IMR-90 (cell line): Measurements from ENCODE around the gene RPS5. TPM values are rescaled to one million over a fixed set of nuclear protein-coding genes. Genes with fewer than 3 reads are reported as not detected.

Source experiments
- ATAC-seq: fragments of 200-7000 bp; cut with Tn5 transposase; 2 replicates; pipeline ENCODE4 v1.9.1; 2020; ENCODE audit warnings: low read depth, mild to moderate bottlenecking, moderate library complexity
- BruUV-seq: library from RNA; stranded (reverse); fragments of 400-500 nt; replicated peaks from 2 replicates; lab custom pipeline; 2021; lab: Mats Ljungman, UMichigan
- CTCF ChIA-PET: fragments of 300-600 bp; formaldehyde crosslinking; extraction: SDS; loops from one replicate; lab custom pipeline; 2021; ENCODE audit warnings: antibody characterized with exemption; lab: Yijun Ruan, JAX
- POLR2A ChIA-PET: fragments of 300-600 bp; sonication (Branson Sonifier 250); formaldehyde crosslinking; loops from one replicate; lab custom pipeline; 2022; ENCODE audit warnings: antibody characterized with exemption; ENCODE audit not compliant: unreplicated experiment; lab: Charles Lee
- DNase-seq: peaks from one replicate; pipeline ENCODE4 v3.0.0; 2013
- H2AFZ ChIP-seq: replicated peaks from 2 replicates; pipeline ENCODE3; 2013; ENCODE audit warnings: low read length, mild to moderate bottlenecking; ENCODE audit not compliant: poor library complexity
- H2AK5ac ChIP-seq: 2 replicates; pipeline ENCODE4 v1.6.1; 2013; ENCODE audit warnings: low read depth, low read length, inconsistent platforms
- H2AK9ac ChIP-seq: replicated peaks from 2 replicates; pipeline ENCODE3; 2013; ENCODE audit warnings: mild to moderate bottlenecking, low read depth, low read length, moderate library complexity; ENCODE audit not compliant: poor library complexity
- H2BK120ac ChIP-seq: 2 replicates; pipeline ENCODE4 v1.6.1; 2013; ENCODE audit warnings: low read depth, low read length, inconsistent platforms
- H2BK15ac ChIP-seq: 3 replicates; pipeline ENCODE4 v1.6.1; 2013; ENCODE audit warnings: low read depth, low read length, inconsistent platforms
- H2BK20ac ChIP-seq: 2 replicates; pipeline ENCODE4 v1.6.1; 2013; ENCODE audit warnings: low read depth, mild to moderate bottlenecking, inconsistent platforms, low read length, moderate library complexity
- H2BK5ac ChIP-seq: 2 replicates; pipeline ENCODE4 v1.6.1; 2013; ENCODE audit warnings: mild to moderate bottlenecking, low read depth, low read length, inconsistent platforms; ENCODE audit not compliant: poor library complexity, severe bottlenecking
- H3K14ac ChIP-seq: replicated peaks from 2 replicates; pipeline ENCODE4 v1.6.1; 2013; ENCODE audit warnings: low read depth, low read length, inconsistent platforms
- H3K18ac ChIP-seq: 2 replicates; pipeline ENCODE4 v1.6.1; 2013; ENCODE audit warnings: low read depth, low read length, control low read depth
- H3K23ac ChIP-seq: 2 replicates; pipeline ENCODE4 v1.6.1; 2013; ENCODE audit warnings: low read depth, low read length, inconsistent platforms
- H3K27ac ChIP-seq: 2 replicates; pipeline ENCODE4 v1.5.1; 2013; ENCODE audit warnings: mild to moderate bottlenecking, control low read depth, low read length; ENCODE audit not compliant: insufficient read depth
- H3K27me3 ChIP-seq: 2 replicates; pipeline ENCODE4 v1.6.1; 2013; ENCODE audit warnings: low read length; ENCODE audit not compliant: control insufficient read depth, insufficient read depth
- H3K36me3 ChIP-seq: 2 replicates; pipeline ENCODE4 v1.6.1; 2013; ENCODE audit warnings: low read length, mixed read lengths; ENCODE audit not compliant: control insufficient read depth, insufficient read depth
- H3K4ac ChIP-seq: 2 replicates; pipeline ENCODE4 v1.6.1; 2013; ENCODE audit warnings: low read depth, low read length, inconsistent platforms
- H3K4me1 ChIP-seq: 2 replicates; pipeline ENCODE4 v1.6.1; 2013; ENCODE audit warnings: low read length, mixed read lengths; ENCODE audit not compliant: control insufficient read depth, insufficient read depth
- H3K4me2 ChIP-seq: 2 replicates; pipeline ENCODE4 v1.6.1; 2013; ENCODE audit warnings: low read depth, mild to moderate bottlenecking, control low read depth, low read length, moderate library complexity
- H3K4me3 ChIP-seq: 2 replicates; pipeline ENCODE4 v1.5.1; 2013; ENCODE audit warnings: low read depth, mild to moderate bottlenecking, control low read depth, low read length, moderate library complexity; ENCODE audit not compliant: insufficient read depth
- H3K56ac ChIP-seq: 2 replicates; pipeline ENCODE4 v1.6.1; 2013; ENCODE audit warnings: low read length, inconsistent platforms; ENCODE audit not compliant: insufficient read depth; ENCODE audit errors: extremely low read depth
- H3K79me1 ChIP-seq, 2 experiments: 2 replicates each; pipeline ENCODE4 v1.6.1; 2013; ENCODE audit warnings: low read length in 2 of 2, inconsistent platforms in 1 of 2, low read depth in 1 of 2
- H3K9ac ChIP-seq: 2 replicates; pipeline ENCODE4 v1.6.1; 2013; ENCODE audit warnings: low read depth, low read length, control low read depth
- H3K9me1 ChIP-seq: 2 replicates; pipeline ENCODE4 v1.6.1; 2013; ENCODE audit warnings: low read length, inconsistent platforms; ENCODE audit not compliant: insufficient read depth
- H3K9me3 ChIP-seq: 2 replicates; pipeline ENCODE4 v1.6.1; 2013; ENCODE audit warnings: low read length; ENCODE audit not compliant: control insufficient read depth, insufficient read depth
- H4K20me1 ChIP-seq: 2 replicates; pipeline ENCODE4 v1.6.1; 2013; ENCODE audit warnings: low read length, inconsistent platforms; ENCODE audit not compliant: insufficient read depth
- H4K5ac ChIP-seq: 2 replicates; pipeline ENCODE4 v1.6.1; 2013; ENCODE audit warnings: mild to moderate bottlenecking, low read depth, low read length, control low read depth
- H4K8ac ChIP-seq, 2 experiments: 2 replicates each; pipeline ENCODE4 v1.6.1; 2013; ENCODE audit warnings: low read depth in 2 of 2, low read length in 2 of 2, control low read depth in 1 of 2, inconsistent platforms in 1 of 2
- H4K91ac ChIP-seq: 2 replicates; pipeline ENCODE4 v1.6.1; 2013; ENCODE audit warnings: low read depth, low read length, inconsistent platforms; ENCODE audit not compliant: insufficient read depth
- BHLHE40 ChIP-seq: fragments of 150-350 bp; IDR thresholded peaks from 2 replicates; pipeline ENCODE4 v1.6.1; 2016; ENCODE audit warnings: mild to moderate bottlenecking, low read depth, low read length
- CEBPB ChIP-seq: IDR thresholded peaks from 2 replicates; pipeline ENCODE4 v1.6.1; 2012; ENCODE audit warnings: low read depth, low read length, improper control_type of control experiment
- CHD1 ChIP-seq: IDR thresholded peaks from 2 replicates; pipeline ENCODE4 v1.6.1; 2012; ENCODE audit warnings: low read depth, low read length, improper control_type of control experiment
- ELK1 ChIP-seq: fragments of 150-350 bp; IDR thresholded peaks from 2 replicates; pipeline ENCODE4 v1.6.1; 2016; ENCODE audit warnings: low read depth, mild to moderate bottlenecking, low read length, moderate library complexity, borderline replicate concordance
- MAZ ChIP-seq: IDR thresholded peaks from 2 replicates; pipeline ENCODE4 v1.6.1; 2012; ENCODE audit warnings: low read depth, mild to moderate bottlenecking, low read length, improper control_type of control experiment, moderate library complexity, borderline replicate concordance
- MXI1 ChIP-seq: IDR thresholded peaks from 2 replicates; pipeline ENCODE4 v1.6.1; 2012; ENCODE audit warnings: low read depth, mild to moderate bottlenecking, low read length, moderate library complexity, borderline replicate concordance
- NFE2L2 ChIP-seq: fragments of 150-350 bp; IDR thresholded peaks from 2 replicates; pipeline ENCODE4 v1.6.1; 2016; ENCODE audit warnings: low read depth, mild to moderate bottlenecking, low read length
- POLR2A ChIP-seq: IDR thresholded peaks from 2 replicates; pipeline ENCODE4 v1.6.1; 2012; ENCODE audit warnings: mild to moderate bottlenecking, low read depth, low read length
- RAD21 ChIP-seq: IDR thresholded peaks from 2 replicates; pipeline ENCODE4 v1.6.1; 2012; ENCODE audit warnings: low read length, improper control_type of control experiment
- RCOR1 ChIP-seq: IDR thresholded peaks from 2 replicates; pipeline ENCODE4 v1.6.1; 2012; ENCODE audit warnings: mild to moderate bottlenecking, low read length, improper control_type of control experiment; ENCODE audit not compliant: insufficient replicate concordance
- RFX5 ChIP-seq: IDR thresholded peaks from 2 replicates; pipeline ENCODE4 v1.8.0; 2012; ENCODE audit warnings: low read depth, mild to moderate bottlenecking, low read length, moderate library complexity
- SMC3 ChIP-seq: fragments of 150-350 bp; IDR thresholded peaks from 2 replicates; pipeline ENCODE4 v1.6.1; 2016; ENCODE audit warnings: low read depth, mild to moderate bottlenecking, antibody characterized with exemption, low read length, moderate library complexity
- WGBS, 2 experiments: methylation state at CpG; one replicate each; pipeline versions ENCODE4 v1.1.5 to v1.1.7; 2013; ENCODE audit warnings: missing lambda C conversion rate in 2 of 2; ENCODE audit not compliant: insufficient read length in 1 of 2; ENCODE audit errors: extremely low coverage in 2 of 2; 5-methylcytosine and 5-hydroxymethylcytosine counted together
- dilution Hi-C: fragments of 300-500 bp; cut with HindIII; formaldehyde crosslinking; loops from one replicate; pipeline ENCODE4 v1.14.3; 2018; ENCODE audit warnings: low sequenced_read_pairs; ENCODE audit not compliant: unreplicated experiment
- in situ Hi-C: fragments of 300-500 bp; cut with MboI; formaldehyde crosslinking; loops from 3 replicates; pipeline ENCODE4 v1.14.3; 2019; ENCODE audit warnings: low sequenced_read_pairs, inconsistent platforms, mixed read lengths
- intact Hi-C: fragments of 100-400 bp; cut with micrococcal nuclease; formaldehyde crosslinking; loops from 2 replicates; pipeline ENCODE4 v1.10.0; 2022
- polyA plus RNA-seq, 3 experiments: library from polyadenylated mRNA; depleted of rRNA; stranded (reverse); fragments of >200 nt; gene quantifications; 2 replicates each; pipeline ENCODE4 v1.2.3, GENCODE V29; 2012; ENCODE audit warnings: low replicate concordance in 1 of 3
- total RNA-seq: library from RNA; depleted of rRNA; stranded (reverse); fragments of >200 nt; gene quantifications from 2 replicates; pipeline ENCODE4 v1.2.3, GENCODE V29; 2012
- TF ChIP-seq, protein P1 (sequence below): fragments of 150-350 bp; IDR thresholded peaks from 2 replicates; pipeline ENCODE4 v1.6.1; 2017; ENCODE audit warnings: mild to moderate bottlenecking, antibody characterized with exemption, low read length, low read depth

Gene RPS5
- total and polyA plus RNA-seq, 2 of the 4 experiments (the other 2 are of a cell fraction), result 3,265 to 5,858 TPM

DNA sequence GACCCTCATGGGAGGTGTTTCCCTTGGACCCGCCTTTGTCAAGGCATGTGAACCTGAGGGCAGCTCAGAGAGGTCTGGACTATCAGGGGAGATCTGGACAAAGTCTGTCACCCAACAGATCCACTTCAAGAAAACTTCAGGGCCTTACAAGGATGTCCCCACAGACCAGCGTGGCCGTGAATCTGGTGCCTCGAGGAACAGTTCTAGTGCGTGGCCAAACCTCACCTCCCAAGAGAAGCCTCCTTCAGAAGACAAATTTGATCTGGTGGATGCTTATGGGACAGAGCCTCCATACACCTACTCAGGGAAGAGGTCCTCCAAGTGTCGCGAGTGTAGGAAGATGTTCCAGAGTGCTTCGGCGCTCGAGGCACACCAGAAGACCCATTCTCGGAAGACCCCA lies 48.7 kb upstream of the RPS5 start:
- ChIA-PET CTCF (no interaction called here), POLR2A (no interaction called here)
- peaks cover 47% of the 10 kb centered on the region for H3K36me3 ChIP-seq
- ATAC-seq (no peak), DNase-seq (no peak)
- H3K9ac ChIP-seq, result no peak overlapping the region
- H3K4me1 ChIP-seq, result no peaks in the 10 kb centered on the region
- no peak overlapping the region for H2AK5ac ChIP-seq
- no peak overlapping the region for H2AK9ac ChIP-seq
- peaks cover 12% of the 10 kb centered on the region; the same call in 1 of the 2 replicates for H4K20me1 ChIP-seq
- no peaks in the 10 kb centered on the region for H3K27me3 ChIP-seq
- H2BK120ac ChIP-seq, result no peak overlapping the region
- H3K18ac ChIP-seq, result no peak overlapping the region
- H4K5ac ChIP-seq, result no peak overlapping the region
- H2AFZ ChIP-seq, result no peak overlapping the region
- peaks cover 25 to 51% of the 10 kb centered on the region in 2 experiments for H3K79me1 ChIP-seq
- intact Hi-C loops, result no loop called here
- no peak for TF ChIP-seq CEBPB
- TF ChIP-seq RCOR1, result no peak
- TF ChIP-seq CHD1, result no peak
- TF ChIP-seq NFE2L2, result no peak
- TF ChIP-seq, protein P1, sequence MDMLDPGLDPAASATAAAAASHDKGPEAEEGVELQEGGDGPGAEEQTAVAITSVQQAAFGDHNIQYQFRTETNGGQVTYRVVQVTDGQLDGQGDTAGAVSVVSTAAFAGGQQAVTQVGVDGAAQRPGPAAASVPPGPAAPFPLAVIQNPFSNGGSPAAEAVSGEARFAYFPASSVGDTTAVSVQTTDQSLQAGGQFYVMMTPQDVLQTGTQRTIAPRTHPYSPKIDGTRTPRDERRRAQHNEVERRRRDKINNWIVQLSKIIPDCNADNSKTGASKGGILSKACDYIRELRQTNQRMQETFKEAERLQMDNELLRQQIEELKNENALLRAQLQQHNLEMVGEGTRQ, result no peak
- TF ChIP-seq POLR2A, result no peak
- TF ChIP-seq MXI1, result no peak
- no peak for TF ChIP-seq ELK1
- no peak for TF ChIP-seq RAD21
- TF ChIP-seq RFX5, result no peak
- TF ChIP-seq SMC3, result no peak
- TF ChIP-seq BHLHE40, result no peak
- no peak for TF ChIP-seq MAZ
- no peak overlapping the region for H2BK20ac ChIP-seq
- H4K8ac ChIP-seq, result no peak overlapping the region
- no peak overlapping the region for H3K4ac ChIP-seq
- H3K27ac ChIP-seq, result no peak overlapping the region
- BruUV-seq, result no TSS peak
- H3K4me3 ChIP-seq, result no peak overlapping the region
- H3K9me1 ChIP-seq, result peaks cover 10% of the 10 kb centered on the region; the same call in 1 of the 2 replicates
- H2BK5ac ChIP-seq, result no peak overlapping the region
- no peak overlapping the region for H3K56ac ChIP-seq
- H3K4me2 ChIP-seq, result no peak overlapping the region
- no peak overlapping the region for H3K14ac ChIP-seq
- peaks cover 15% of the 10 kb centered on the region for H3K9me3 ChIP-seq
- in situ Hi-C loops, result no loop called here
- H2BK15ac ChIP-seq, result no peak overlapping the region
- no peak overlapping the region for H4K91ac ChIP-seq
- no CpG with 5 or more reads among the region's 11 CpGs for WGBS, 2 experiments
- dilution Hi-C loops, result no loop called here
- no peak overlapping the region for H3K23ac ChIP-seq
